Stomach (tissue), 9 donors: ENCODE data around the gene TH. TPM values are rescaled to one million over a fixed set of nuclear protein-coding genes. Genes with fewer than 3 reads are reported as not detected.
A peak's percentile ranks its signal among the peaks of the same experiment; 100 is the strongest.
"Not testable (repeated sequence)": the region's sequence is repeated elsewhere in the genome, so short reads cannot be mapped to it uniquely, and the experiment has no call there.

Experiments
- DNase-seq, 2 donors: peaks; one replicate each; pipeline versions ENCODE4 v3.0.0 to v3.0.0-alpha.2; 2013 to 2019
- H3K27ac ChIP-seq, 5 donors: fragments of 200-600 bp in 4 of 5; sonication (generic) in 4 of 5; one replicate each; pipeline ENCODE4 v1.5.1; 2013 to 2019; ENCODE audit warnings: mild to moderate bottlenecking in 1 of 5, moderate library complexity in 1 of 5
- H3K27me3 ChIP-seq, 3 donors: fragments of 200-600 bp; sonication (generic); one replicate each; pipeline ENCODE4 v1.5.1; 2017 to 2019; ENCODE audit warnings: mixed run types in 1 of 3
- H3K36me3 ChIP-seq, 4 donors: fragments of 200-600 bp; sonication (generic); 1 replicate in 3 of 4; 2 replicates in 1 of 4; pipeline ENCODE4 v1.5.1; 2016 to 2019
- H3K4me1 ChIP-seq, 4 donors: fragments of 200-600 bp; sonication (generic); one replicate each; pipeline ENCODE4 v1.5.1; 2016 to 2019
- H3K4me3 ChIP-seq, 4 donors: fragments of 200-600 bp; sonication (generic) in 3 of 4; one replicate each; pipeline ENCODE4 v1.5.1; 2016 to 2019; ENCODE audit warnings: mild to moderate bottlenecking in 1 of 4
- H3K9me3 ChIP-seq, 4 donors: fragments of 200-600 bp; sonication (generic); one replicate each; pipeline ENCODE4 v1.5.1; 2016 to 2019
- EP300 ChIP-seq: sonication (generic); formaldehyde crosslinking; IDR thresholded peaks from one replicate; pipeline ENCODE4 v1.6.1; 2017; ENCODE audit warnings: antibody characterized with exemption
- POLR2A ChIP-seq, 4 donors: fragments of 450-650 bp; IDR thresholded peaks; one replicate each; pipeline ENCODE4 v1.6.1; 2016; ENCODE audit warnings: antibody characterized with exemption in 4 of 4, control low read depth in 2 of 4, mild to moderate bottlenecking in 1 of 4, moderate library complexity in 1 of 4
- POLR2AphosphoS5 ChIP-seq, 3 donors: sonication (generic); formaldehyde crosslinking; IDR thresholded peaks; one replicate each; pipeline ENCODE4 v1.6.1; 2016; ENCODE audit warnings: antibody characterized with exemption in 3 of 3
- WGBS, 5 donors: extraction: QIAGEN DNeasy Blood & Tissue Kit in 3 of 5; methylation state at CpG; one replicate each; pipeline versions ENCODE4 v1.1.5 to v1.1.7; 2013 to 2018; 5-methylcytosine and 5-hydroxymethylcytosine counted together
- intact Hi-C: fragments of 100-400 bp; cut with DNase I; formaldehyde crosslinking; loops from one replicate; pipeline ENCODE4 v1.15.1; 2023; ENCODE audit warnings: low total_unique reads
- polyA plus RNA-seq, 3 donors: library from polyadenylated mRNA; stranded (reverse); fragments of 200-250 nt; gene quantifications; one replicate each; pipeline ENCODE4 v1.2.3, GENCODE V29; 2013
- total RNA-seq, 5 donors: library from RNA; depleted of rRNA; stranded (reverse); fragments of >200 nt; gene quantifications; one replicate each; pipeline versions ENCODE4 v1.1.0 to v1.2.3, GENCODE V29; 2014 to 2016
- TF ChIP-seq, protein P1 (sequence below), 7 experiments: fragments of 450-650 bp in 4 of 7; fragments of 200-600 bp in 3 of 7; sonication (generic) in 3 of 7; IDR thresholded peaks; one replicate each; pipeline ENCODE4 v1.5.1; 2016 to 2019; ENCODE audit warnings: antibody characterized with exemption in 7 of 7, control low read depth in 2 of 7, mild to moderate bottlenecking in 1 of 7
- donor health status: healthy with polysubstance abuse.
- donor health status: Bipolar disorder and iron deficiency.
- donor health status: healthy.

TH gene
- total and polyA plus RNA-seq, 8 donors: 0.13 to 1.7 TPM; not detected in 6

DNA sequence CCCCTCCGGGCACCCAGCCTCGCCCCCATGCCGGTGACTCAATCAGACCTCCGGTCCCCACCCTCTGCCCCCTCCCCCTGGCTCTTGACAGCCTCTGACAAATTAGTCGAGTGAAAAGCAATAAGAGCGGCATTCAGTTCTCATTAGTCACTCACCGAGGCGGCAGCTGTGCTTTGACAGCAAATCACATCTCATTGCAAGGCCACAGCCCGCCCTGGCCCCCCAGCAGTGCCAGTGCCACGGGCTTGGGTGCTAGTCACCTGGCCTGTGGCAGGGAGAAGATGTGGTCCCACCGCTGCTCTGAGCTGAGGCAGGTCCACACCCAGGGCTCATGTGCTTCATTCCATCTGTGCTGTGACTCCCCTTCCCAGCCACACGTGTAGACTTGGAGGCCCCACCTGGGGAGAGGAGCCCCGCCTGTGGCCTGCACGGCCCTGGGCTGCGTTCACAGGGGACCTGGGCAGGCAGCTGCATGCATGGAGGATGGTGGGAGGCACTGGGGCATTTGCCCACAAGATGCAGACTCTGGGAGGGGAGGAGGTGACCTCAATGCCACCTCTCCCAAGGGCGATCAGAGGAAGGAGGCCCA, 7.4 kb upstream of the TH start:
- intact Hi-C loops: no loop called here
- WGBS, 5 donors: 36 to 42% (median 38%) methylated on average over 10 to 16 of the region's 16 CpGs
- TF ChIP-seq EP300 (no peak), POLR2A (IDR thresholded peaks at IDR 0.05) (no peak), POLR2AphosphoS5 (IDR thresholded peaks at IDR 0.05) (no peak)
- TF ChIP-seq, protein P1, sequence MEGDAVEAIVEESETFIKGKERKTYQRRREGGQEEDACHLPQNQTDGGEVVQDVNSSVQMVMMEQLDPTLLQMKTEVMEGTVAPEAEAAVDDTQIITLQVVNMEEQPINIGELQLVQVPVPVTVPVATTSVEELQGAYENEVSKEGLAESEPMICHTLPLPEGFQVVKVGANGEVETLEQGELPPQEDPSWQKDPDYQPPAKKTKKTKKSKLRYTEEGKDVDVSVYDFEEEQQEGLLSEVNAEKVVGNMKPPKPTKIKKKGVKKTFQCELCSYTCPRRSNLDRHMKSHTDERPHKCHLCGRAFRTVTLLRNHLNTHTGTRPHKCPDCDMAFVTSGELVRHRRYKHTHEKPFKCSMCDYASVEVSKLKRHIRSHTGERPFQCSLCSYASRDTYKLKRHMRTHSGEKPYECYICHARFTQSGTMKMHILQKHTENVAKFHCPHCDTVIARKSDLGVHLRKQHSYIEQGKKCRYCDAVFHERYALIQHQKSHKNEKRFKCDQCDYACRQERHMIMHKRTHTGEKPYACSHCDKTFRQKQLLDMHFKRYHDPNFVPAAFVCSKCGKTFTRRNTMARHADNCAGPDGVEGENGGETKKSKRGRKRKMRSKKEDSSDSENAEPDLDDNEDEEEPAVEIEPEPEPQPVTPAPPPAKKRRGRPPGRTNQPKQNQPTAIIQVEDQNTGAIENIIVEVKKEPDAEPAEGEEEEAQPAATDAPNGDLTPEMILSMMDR (IDR thresholded peaks at IDR 0.05): no peak
- Histone ChIP-seq H3K36me3 (no peaks in the 10 kb centered on the region), H3K9me3 (no peaks in the 10 kb centered on the region), H3K27ac (no peak overlapping the region), H3K4me1 (peaks cover 0 to 5% (median 0%) of the 10 kb centered on the region in 4 donors), H3K4me3 (no peak overlapping the region), H3K27me3 (peaks cover 0 to 38% (median 17%) of the 10 kb centered on the region in 3 donors)
- peak in 1 of 2 donors; percentile 77 for DNase-seq

DNA sequence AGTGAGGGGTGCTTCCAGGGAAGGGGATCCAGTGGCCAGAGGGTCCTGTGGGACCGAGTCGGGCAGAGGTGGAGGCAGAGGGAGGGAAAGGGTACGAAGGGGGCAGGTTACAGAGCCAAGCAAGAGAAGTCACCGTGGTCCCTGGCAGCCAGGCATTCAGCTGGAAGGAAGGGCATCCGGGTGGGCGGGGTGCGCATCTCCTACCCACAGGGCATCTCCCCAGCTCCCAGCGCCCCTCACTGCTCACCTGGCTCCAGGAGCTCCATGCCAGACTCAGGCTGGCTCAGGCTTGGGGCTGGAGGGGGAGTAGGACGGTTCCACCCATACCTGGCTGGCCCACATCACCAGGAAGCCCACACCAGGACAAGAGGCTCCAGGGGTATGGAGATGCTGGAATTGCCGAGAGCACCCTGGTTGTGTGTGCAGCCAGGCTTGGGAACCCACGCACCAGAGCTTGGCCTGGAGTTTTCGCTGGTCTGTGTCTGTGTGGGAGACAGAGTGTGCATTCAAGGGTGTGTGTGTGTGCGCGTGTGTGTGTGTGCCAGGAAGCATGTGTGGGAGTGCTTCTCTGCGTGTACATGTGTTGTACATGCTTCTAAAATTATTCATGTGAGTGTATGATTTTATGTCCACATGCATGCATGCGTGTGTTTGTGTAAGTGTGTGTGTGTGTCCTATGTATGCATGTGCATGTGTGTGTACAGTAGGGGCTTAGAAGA, 6.6 kb upstream of the TH start:
- H3K4me3 ChIP-seq, DNase-seq, H3K4me1 ChIP-seq, H3K27ac ChIP-seq, intact Hi-C loops, H3K36me3 ChIP-seq, H3K9me3 ChIP-seq: not testable (repeated sequence)
- H3K27me3 ChIP-seq: peaks cover 0 to 35% (median 17%) of the 10 kb centered on the region in 3 donors
- WGBS, 5 donors: 75 to 86% (median 78%) methylated on average over 13 to 16 of the region's 16 CpGs

DNA sequence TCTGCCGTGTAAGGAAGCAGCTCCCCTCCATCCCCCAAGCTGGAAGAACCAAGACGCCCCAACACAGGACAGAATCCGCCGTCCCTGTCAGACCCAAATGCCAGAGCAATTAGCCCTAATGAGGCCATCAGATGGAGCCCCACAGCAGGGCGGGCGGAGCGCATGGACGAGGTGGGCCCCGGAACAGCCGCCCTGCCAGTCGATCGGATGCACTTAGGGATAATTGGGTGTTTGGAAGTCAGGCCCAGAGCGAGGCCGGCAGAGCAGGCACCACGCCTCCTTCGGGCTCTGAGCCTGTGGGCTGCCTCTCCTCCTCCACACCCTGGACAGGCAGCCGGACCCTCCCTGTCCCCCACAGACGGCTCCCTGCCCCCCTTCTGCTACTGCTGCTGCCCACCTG, 5.5 kb upstream of the TH start:
- no peaks in the 10 kb centered on the region for H3K9me3 ChIP-seq
- no peaks in the 10 kb centered on the region for H3K36me3 ChIP-seq
- H3K27me3 ChIP-seq: peaks cover 0 to 28% (median 13%) of the 10 kb centered on the region in 3 donors
- intact Hi-C loops: no loop called here
- H3K4me1 ChIP-seq: peaks cover 0 to 5% (median 0%) of the 10 kb centered on the region in 4 donors
- DNase-seq: no peak
- TF ChIP-seq EP300 (no peak), POLR2A (IDR thresholded peaks at IDR 0.05) (no peak), POLR2AphosphoS5 (IDR thresholded peaks at IDR 0.05) (no peak)
- TF ChIP-seq, protein P1 (IDR thresholded peaks at IDR 0.05): no peak
- no peak overlapping the region for H3K4me3 ChIP-seq
- no peak overlapping the region for H3K27ac ChIP-seq
- WGBS, 5 donors: 64 to 74% (median 68%) methylated on average over 18 of the region's 18 CpGs; no CpG with 5 or more reads in 1 of the 5 donors

DNA sequence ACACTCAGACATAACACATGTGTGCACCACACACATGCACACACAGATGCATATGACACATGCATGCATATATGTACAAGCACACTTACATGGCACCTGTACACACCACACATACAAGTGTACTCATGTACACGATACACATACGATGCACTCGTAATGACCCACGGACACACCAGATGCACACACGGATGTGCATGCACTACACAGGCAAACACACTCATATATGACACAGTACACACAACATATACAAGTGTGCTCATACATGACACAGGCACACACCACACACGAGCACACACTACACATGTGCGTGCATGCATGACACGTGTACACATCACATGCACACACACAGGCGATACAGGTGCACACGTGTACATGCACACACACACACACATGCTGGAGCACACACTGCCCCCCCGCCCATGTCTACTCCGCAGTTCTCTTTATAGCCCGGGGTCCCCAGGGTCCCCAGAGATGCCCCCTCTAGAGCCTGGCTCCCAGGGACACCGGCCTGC, 4.8 kb upstream of the TH start:
- 94 to 98% (median 95%) methylated on average over 13 to 14 of the region's 14 CpGs for WGBS, 5 donors

More for the DNA sequence above, 4.8 kb upstream of the TH start:
- TF ChIP-seq POLR2AphosphoS5 (IDR thresholded peaks at IDR 0.05) (no peak), POLR2A (IDR thresholded peaks at IDR 0.05) (no peak), EP300 (no peak)
- TF ChIP-seq, protein P1 (IDR thresholded peaks at IDR 0.05): no peak
- H3K27me3 ChIP-seq: peaks cover 0 to 23% (median 7%) of the 10 kb centered on the region in 3 donors
- no peak overlapping the region for H3K4me3 ChIP-seq
- no peaks in the 10 kb centered on the region for H3K9me3 ChIP-seq
- intact Hi-C loops: no loop called here
- no peak overlapping the region for H3K27ac ChIP-seq
- H3K4me1 ChIP-seq: peaks cover 0 to 5% (median 0%) of the 10 kb centered on the region in 4 donors
- H3K36me3 ChIP-seq: no peaks in the 10 kb centered on the region
- no peak for DNase-seq
